Body of pancreas (tissue), 4 donors: ENCODE data around the gene IMP4. TPM values are rescaled to one million over a fixed set of nuclear protein-coding genes. Genes with fewer than 3 reads are reported as not detected.

ENCODE experiments used
- ATAC-seq: fragments of 150-250 bp; one replicate; pipeline ENCODE4 v1.9.1; 2016
- DNase-seq, 4 donors: peaks; one replicate each; pipeline ENCODE4 v3.0.0-alpha.2; 2019
- H3K27ac ChIP-seq, 4 donors: fragments of 200-600 bp; sonication (generic); 1 replicate in 3 of 4; 2 replicates in 1 of 4; pipeline versions ENCODE4 v1.5.1 to v1.6.1; 2016 to 2019; ENCODE audit warnings: mild to moderate bottlenecking in 1 of 4, mixed read lengths in 1 of 4, moderate library complexity in 1 of 4
- H3K27me3 ChIP-seq, 2 donors: fragments of 200-600 bp; sonication (generic); one replicate each; pipeline ENCODE4 v1.6.0; 2016; ENCODE audit warnings: mild to moderate bottlenecking in 1 of 2
- H3K36me3 ChIP-seq, 2 donors: fragments of 200-600 bp; sonication (generic); replicated peaks in 1 of 2; 2 replicates each; pipeline ENCODE4 v1.5.1; 2016; ENCODE audit warnings: low read depth in 2 of 2; ENCODE audit not compliant: insufficient read depth in 1 of 2
- H3K4me1 ChIP-seq: fragments of 200-600 bp; sonication (generic); one replicate; pipeline ENCODE4 v1.6.0; 2016
- H3K4me3 ChIP-seq, 2 donors: fragments of 200-600 bp; sonication (generic); 1 replicate in 1 of 2; 2 replicates in 1 of 2; pipeline ENCODE4 v1.5.1; 2016 to 2019
- H3K9me3 ChIP-seq, 3 donors: fragments of 200-600 bp; sonication (generic); 1 replicate in 2 of 3; 2 replicates in 1 of 3; pipeline ENCODE4 v1.5.1; 2016
- POLR2A ChIP-seq, 3 donors: fragments of 450-650 bp; IDR thresholded peaks; one replicate each; pipeline ENCODE4 v1.6.1; 2016; ENCODE audit warnings: antibody characterized with exemption in 3 of 3, mild to moderate bottlenecking in 2 of 3
- WGBS, 2 donors: methylation state at CpG; one replicate each; pipeline ENCODE4 v1.1.5; 2017; 5-methylcytosine and 5-hydroxymethylcytosine counted together
- intact Hi-C: fragments of 100-400 bp; cut with DNase I; formaldehyde crosslinking; loops from one replicate; pipeline ENCODE4 v1.15.1; 2023
- total RNA-seq, 2 donors: library from RNA; depleted of rRNA; stranded (reverse); fragments of >200 nt; gene quantifications; one replicate each; pipeline ENCODE4 v1.1.0, GENCODE V29; 2016
- TF ChIP-seq, protein P1 (sequence below), 7 experiments: fragments of 450-650 bp in 4 of 7; fragments of 200-600 bp in 3 of 7; sonication (generic) in 3 of 7; IDR thresholded peaks; one replicate each; pipeline ENCODE4 v1.5.1; 2016 to 2019; ENCODE audit warnings: antibody characterized with exemption in 7 of 7

IMP4 gene
- total RNA-seq, 2 donors from 2014 or later: 77.5 to 78.1 TPM

DNA sequence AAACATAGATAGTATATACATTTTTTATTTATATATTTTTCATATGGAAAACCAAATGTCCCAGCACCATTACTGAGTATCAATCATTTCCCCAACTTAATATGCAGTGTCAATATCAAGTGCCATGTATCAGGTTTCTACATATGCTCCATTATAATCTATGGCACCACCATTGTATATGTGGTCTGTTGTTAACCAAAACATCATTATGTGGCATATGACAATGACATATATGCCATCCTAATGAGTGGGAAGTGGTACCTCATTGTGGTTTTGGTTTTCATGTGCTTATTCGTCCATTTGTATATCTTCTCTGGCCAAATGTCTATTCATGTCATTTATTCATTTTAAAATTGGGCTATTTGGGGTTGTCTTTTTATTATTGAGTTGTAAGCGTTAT is 22.4 kb downstream of the IMP4 start:
- H3K4me1 ChIP-seq: no peaks in the 10 kb centered on the region
- WGBS, 2 donors: 88 to 98% methylated on average over 2 of the region's 2 CpGs
- H3K27ac ChIP-seq: no peak overlapping the region
- no peak overlapping the region for H3K4me3 ChIP-seq
- no peak for TF ChIP-seq POLR2A (IDR thresholded peaks at IDR 0.05)
- TF ChIP-seq, protein P1, sequence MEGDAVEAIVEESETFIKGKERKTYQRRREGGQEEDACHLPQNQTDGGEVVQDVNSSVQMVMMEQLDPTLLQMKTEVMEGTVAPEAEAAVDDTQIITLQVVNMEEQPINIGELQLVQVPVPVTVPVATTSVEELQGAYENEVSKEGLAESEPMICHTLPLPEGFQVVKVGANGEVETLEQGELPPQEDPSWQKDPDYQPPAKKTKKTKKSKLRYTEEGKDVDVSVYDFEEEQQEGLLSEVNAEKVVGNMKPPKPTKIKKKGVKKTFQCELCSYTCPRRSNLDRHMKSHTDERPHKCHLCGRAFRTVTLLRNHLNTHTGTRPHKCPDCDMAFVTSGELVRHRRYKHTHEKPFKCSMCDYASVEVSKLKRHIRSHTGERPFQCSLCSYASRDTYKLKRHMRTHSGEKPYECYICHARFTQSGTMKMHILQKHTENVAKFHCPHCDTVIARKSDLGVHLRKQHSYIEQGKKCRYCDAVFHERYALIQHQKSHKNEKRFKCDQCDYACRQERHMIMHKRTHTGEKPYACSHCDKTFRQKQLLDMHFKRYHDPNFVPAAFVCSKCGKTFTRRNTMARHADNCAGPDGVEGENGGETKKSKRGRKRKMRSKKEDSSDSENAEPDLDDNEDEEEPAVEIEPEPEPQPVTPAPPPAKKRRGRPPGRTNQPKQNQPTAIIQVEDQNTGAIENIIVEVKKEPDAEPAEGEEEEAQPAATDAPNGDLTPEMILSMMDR (IDR thresholded peaks at IDR 0.05): no peak
- DNase-seq (no peak), ATAC-seq (no peak)
- H3K36me3 ChIP-seq: no peaks in the 10 kb centered on the region
- intact Hi-C loops: no loop called here
- no peaks in the 10 kb centered on the region for H3K9me3 ChIP-seq
- no peaks in the 10 kb centered on the region for H3K27me3 ChIP-seq

DNA sequence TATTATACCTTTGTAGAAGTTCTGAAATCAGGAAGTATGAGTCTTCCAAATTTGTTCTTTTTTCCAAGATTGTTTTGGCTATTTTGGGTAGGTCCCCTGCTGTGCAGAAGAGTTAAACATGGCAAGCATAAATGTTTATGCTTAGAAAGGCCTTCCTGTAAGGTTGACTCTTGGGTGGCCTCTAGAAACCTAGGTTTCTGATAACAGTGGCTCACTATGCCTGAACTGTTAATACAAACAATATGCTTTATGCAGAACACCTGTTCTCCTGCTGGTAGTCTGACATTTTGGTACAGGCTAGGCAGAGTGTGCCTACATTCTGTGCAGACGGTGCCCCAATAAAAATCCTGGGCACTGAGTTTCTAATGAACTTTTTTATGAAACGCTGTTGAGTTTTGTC is 23.3 kb downstream of the IMP4 start:
- H3K36me3 ChIP-seq: peaks cover 0 to 2% of the 10 kb centered on the region in 2 donors
- TF ChIP-seq, protein P1 (IDR thresholded peaks at IDR 0.05): no peak
- no peaks in the 10 kb centered on the region for H3K9me3 ChIP-seq
- H3K27ac ChIP-seq: no peak overlapping the region
- no peak for ATAC-seq
- intact Hi-C loops: no loop called here
- H3K27me3 ChIP-seq: no peaks in the 10 kb centered on the region
- WGBS, 2 donors: 68 to 75% methylated on average over 2 of the region's 2 CpGs
- H3K4me1 ChIP-seq: peaks cover 6% of the 10 kb centered on the region
- H3K4me3 ChIP-seq: no peak overlapping the region
- no peak for DNase-seq

DNA sequence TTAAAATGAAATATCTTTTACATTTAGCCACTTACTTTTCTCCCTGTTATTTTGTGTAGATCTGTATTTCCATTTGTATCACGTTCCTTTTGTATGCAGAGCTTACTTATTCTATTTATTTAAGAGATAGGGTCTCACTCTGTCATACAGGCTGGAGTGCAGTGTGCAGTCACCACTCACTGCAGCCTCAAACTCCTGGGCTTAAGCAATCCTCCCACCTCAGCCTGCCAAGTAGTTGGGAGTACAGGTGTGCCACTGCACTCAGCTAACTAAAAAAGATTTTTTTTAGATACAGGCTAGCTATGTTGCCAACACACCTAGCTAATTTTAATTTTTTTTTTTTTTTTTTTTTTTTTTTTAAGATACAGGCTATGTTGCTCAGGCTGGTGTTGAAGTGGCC is 24.0 kb downstream of the IMP4 start:
- intact Hi-C loops: no loop called here
- TF ChIP-seq, protein P1 (IDR thresholded peaks at IDR 0.05): no peak
- TF ChIP-seq POLR2A (IDR thresholded peaks at IDR 0.05): no peak
- no peak for ATAC-seq
- H3K9me3 ChIP-seq: no peaks in the 10 kb centered on the region
- WGBS, 2 donors: 19 to 33% methylated on average over 1 of the region's 1 CpG
- peaks cover 13% of the 10 kb centered on the region for H3K4me1 ChIP-seq
- peaks cover 0 to 2% of the 10 kb centered on the region in 2 donors for H3K36me3 ChIP-seq
- H3K27ac ChIP-seq: no peak overlapping the region
- no peaks in the 10 kb centered on the region for H3K27me3 ChIP-seq
- H3K4me3 ChIP-seq: no peak overlapping the region
- peak in 1 of 4 donors; percentile 47 for DNase-seq

DNA sequence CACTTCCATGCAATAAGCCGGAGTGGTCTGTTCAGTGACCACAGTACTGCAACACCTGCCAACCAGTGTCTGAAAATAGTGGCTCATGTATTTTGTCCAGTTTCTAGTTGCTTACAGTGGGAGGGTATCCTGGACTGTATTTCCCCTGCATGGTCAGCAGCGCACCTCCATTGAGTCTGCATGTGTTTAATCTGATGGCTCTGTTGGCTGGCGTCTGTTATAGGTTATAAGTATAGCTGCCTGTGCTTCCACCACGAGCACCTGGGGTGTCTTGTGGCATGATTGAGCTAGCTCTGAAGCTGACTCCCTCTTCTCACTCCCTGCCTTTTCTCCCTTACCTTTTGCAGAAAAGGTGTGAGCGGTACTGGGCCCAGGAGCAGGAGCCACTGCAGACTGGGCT is 26.1 kb downstream of the IMP4 start:
- H3K27ac ChIP-seq: no peak overlapping the region
- H3K4me3 ChIP-seq: no peak overlapping the region
- no peaks in the 10 kb centered on the region for H3K9me3 ChIP-seq
- H3K36me3 ChIP-seq: peaks cover 0 to 2% of the 10 kb centered on the region in 2 donors
- no peak for DNase-seq
- TF ChIP-seq, protein P1 (IDR thresholded peaks at IDR 0.05): no peak
- TF ChIP-seq POLR2A (IDR thresholded peaks at IDR 0.05): no peak
- 91 to 93% methylated on average over 5 of the region's 5 CpGs for WGBS, 2 donors
- intact Hi-C loops: no loop called here
- ATAC-seq: no peak
- H3K27me3 ChIP-seq: no peaks in the 10 kb centered on the region
- peaks cover 24% of the 10 kb centered on the region for H3K4me1 ChIP-seq

DNA sequence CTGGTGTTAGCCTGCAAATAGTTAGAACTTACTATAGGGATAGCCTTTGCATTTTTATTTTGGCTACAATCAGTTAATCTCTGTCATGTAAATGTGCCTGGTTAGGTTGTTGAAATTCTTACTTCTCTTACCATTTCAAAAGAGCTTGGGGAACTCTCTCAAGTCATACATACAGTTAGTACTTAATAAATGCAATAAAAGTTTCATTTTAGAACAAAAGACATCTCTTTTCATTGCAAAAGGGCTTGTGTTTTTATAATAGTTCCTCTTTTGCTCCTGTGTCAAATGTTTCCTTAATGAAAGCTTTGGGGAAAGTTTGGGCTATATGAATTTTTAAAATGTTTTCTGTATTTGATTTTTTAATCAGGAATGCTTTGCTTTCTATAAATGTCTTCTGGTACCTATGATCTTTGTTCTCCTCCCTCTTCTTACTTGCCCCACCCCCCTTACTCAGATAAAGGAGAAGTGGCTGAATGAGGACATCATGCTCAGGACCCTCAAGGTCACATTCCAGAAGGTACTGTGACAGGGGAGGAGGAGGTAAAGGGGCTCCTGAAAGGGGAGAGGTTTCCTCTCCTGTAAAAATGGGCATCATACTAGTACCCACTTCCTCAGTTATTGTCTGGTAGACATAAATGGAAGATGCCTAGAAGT is 26.7 kb downstream of the IMP4 start:
- Histone ChIP-seq H3K9me3 (no peaks in the 10 kb centered on the region), H3K36me3 (peaks cover 0 to 2% of the 10 kb centered on the region in 2 donors), H3K27ac (no peak overlapping the region), H3K4me3 (no peak overlapping the region), H3K4me1 (peaks cover 30% of the 10 kb centered on the region), H3K27me3 (no peaks in the 10 kb centered on the region)
- DNase-seq (no peak), ATAC-seq (no peak)
- intact Hi-C loops: no loop called here
- TF ChIP-seq, protein P1 (IDR thresholded peaks at IDR 0.05): no peak
- no peak for TF ChIP-seq POLR2A (IDR thresholded peaks at IDR 0.05)
